HCT116 (cell line): Measurements from ENCODE around the gene LACTBL1. TPM values are rescaled to one million over a fixed set of nuclear protein-coding genes. Genes with fewer than 3 reads are reported as not detected.
A peak's percentile ranks its signal among the peaks of the same experiment; 100 is the strongest.

ENCODE experiments used
- ATAC-seq: fragments of 200-7000 bp; cut with Tn5 transposase; 2 replicates; pipeline ENCODE4 v1.9.1; 2020; ENCODE audit warnings: mild to moderate bottlenecking, moderate library complexity
- BruUV-seq: library from RNA; stranded (reverse); fragments of 400-500 nt; replicated peaks from 2 replicates; lab custom pipeline; 2021; lab: Mats Ljungman, UMichigan
- CTCF ChIA-PET: fragments of 300-600 bp; sonication (Branson Sonifier 250); formaldehyde crosslinking; loops from one replicate; lab custom pipeline; 2021; ENCODE audit warnings: antibody characterized with exemption; lab: Charles Lee
- POLR2A ChIA-PET: fragments of 300-600, 350-600 bp; sonication (Branson Sonifier 250); formaldehyde crosslinking; loops from one replicate; lab custom pipeline; 2021; ENCODE audit warnings: antibody characterized with exemption; lab: Charles Lee
- RAD21 ChIA-PET, 2 experiments: fragments of 300-600 bp; sonication (Branson Sonifier 250); formaldehyde crosslinking; loops; one replicate each; lab custom pipeline; 2023; ENCODE audit warnings: low total read pairs in 2 of 2; ENCODE audit not compliant: uncharacterized antibody in 2 of 2, unreplicated experiment in 2 of 2, low non-redundant PET in 1 of 2; lab: Charles Lee
- DNase-seq: peaks from one replicate; pipeline ENCODE4 v3.0.0-alpha.2; 2010; ENCODE audit warnings: low read depth, low spot score
- H2AFZ ChIP-seq: fragments of 200-600 bp; shearing (Covaris generic), sonication (generic); 2 replicates; pipeline ENCODE4 v1.6.1; 2017; ENCODE audit warnings: low read depth, mixed run types, mixed read lengths, antibody characterized with exemption, low read length; ENCODE audit not compliant: poor library complexity, severe bottlenecking
- H3K27ac ChIP-seq: 2 replicates; pipeline ENCODE4 v1.5.1; 2012; ENCODE audit warnings: low read depth, low read length
- H3K27me3 ChIP-seq: fragments of 200-600 bp; sonication (generic); 2 replicates; pipeline ENCODE4 v1.6.1; 2016; ENCODE audit warnings: mixed run types, low read length, mixed read lengths; ENCODE audit not compliant: insufficient read depth
- H3K36me3 ChIP-seq, 2 experiments: fragments of 200-500 bp in 1 of 2; fragments of 200-600 bp in 1 of 2; sonication (Bioruptor generic) in 1 of 2; sonication (generic) in 1 of 2; 2 replicates each; pipeline versions ENCODE4 v1.5.1 to v1.6.1; 2014 to 2016; ENCODE audit warnings: low read length in 2 of 2, inconsistent platforms in 1 of 2, mixed read lengths in 1 of 2, mixed run types in 1 of 2; ENCODE audit not compliant: insufficient read depth in 2 of 2, control insufficient read depth in 1 of 2
- H3K4me1 ChIP-seq, 2 experiments: fragments of 200-600 bp in 1 of 2; sonication (generic) in 1 of 2; 2 replicates each; pipeline versions ENCODE4 v1.5.1 to v1.6.1; 2012 to 2017; ENCODE audit warnings: low read length in 2 of 2, inconsistent platforms in 1 of 2, mild to moderate bottlenecking in 1 of 2, mixed read lengths in 1 of 2, mixed run types in 1 of 2, moderate library complexity in 1 of 2; ENCODE audit not compliant: insufficient read depth in 2 of 2, control insufficient read depth in 1 of 2
- H3K4me2 ChIP-seq: fragments of 200-600 bp; sonication (generic); 2 replicates; pipeline ENCODE4 v1.6.1; 2017; ENCODE audit warnings: mixed run types, low read length, mixed read lengths
- H3K4me3 ChIP-seq, 2 experiments: fragments of 200-600 bp in 1 of 2; sonication (generic) in 1 of 2; replicated peaks in 1 of 2; 2 replicates each; pipeline ENCODE4 v1.5.1; 2011 to 2016; ENCODE audit warnings: low read length in 2 of 2, control low read depth in 1 of 2, low read depth in 1 of 2, mild to moderate bottlenecking in 1 of 2, mixed read lengths in 1 of 2, mixed run types in 1 of 2
- H3K79me2 ChIP-seq: fragments of 200-600 bp; sonication (generic); 2 replicates; pipeline ENCODE4 v1.6.1; 2017; ENCODE audit warnings: mild to moderate bottlenecking, mixed run types, low read length, moderate library complexity, mixed read lengths; ENCODE audit not compliant: insufficient read depth
- H3K9ac ChIP-seq: fragments of 200-600 bp; sonication (generic); 2 replicates; pipeline ENCODE4 v1.6.1; 2016; ENCODE audit warnings: low read length, mixed read lengths
- H3K9me2 ChIP-seq: fragments of 200-600 bp; sonication (generic), shearing (Covaris generic); 2 replicates; pipeline ENCODE4 v1.6.1; 2017; ENCODE audit warnings: mixed run types, mild to moderate bottlenecking, moderate library complexity; ENCODE audit not compliant: insufficient read depth
- H3K9me3 ChIP-seq, 2 experiments: fragments of 200-500 bp in 1 of 2; fragments of 200-600 bp in 1 of 2; sonication (Bioruptor generic) in 1 of 2; sonication (generic) in 1 of 2; 2 replicates each; pipeline ENCODE4 v1.6.1; 2014 to 2017; ENCODE audit warnings: low read length in 2 of 2, mixed read lengths in 2 of 2, inconsistent platforms in 1 of 2, low read depth in 1 of 2, mild to moderate bottlenecking in 1 of 2, mixed run types in 1 of 2, moderate library complexity in 1 of 2; ENCODE audit not compliant: control insufficient read depth in 1 of 2, insufficient read depth in 1 of 2
- H4K20me1 ChIP-seq: fragments of 200-600 bp; sonication (generic), shearing (Covaris generic); 2 replicates; pipeline ENCODE4 v1.6.1; 2017; ENCODE audit warnings: mixed run types, mild to moderate bottlenecking, moderate library complexity; ENCODE audit not compliant: insufficient read depth
- ATF3 ChIP-seq: IDR thresholded peaks from 2 replicates; pipeline ENCODE4 v1.6.1; 2012
- ELF1 ChIP-seq: IDR thresholded peaks from 2 replicates; pipeline ENCODE4 v1.6.1; 2012; ENCODE audit warnings: low read depth, borderline replicate concordance
- EZH2 ChIP-seq: fragments of 200-600 bp; sonication (generic); IDR thresholded peaks from 2 replicates; pipeline ENCODE4 v1.6.1; 2017; ENCODE audit warnings: antibody characterized with exemption, mixed run types
- FOSL1 ChIP-seq: IDR thresholded peaks from 2 replicates; pipeline ENCODE4 v1.6.1; 2012; ENCODE audit warnings: low read depth
- JUND ChIP-seq: IDR thresholded peaks from 2 replicates; pipeline ENCODE4 v1.6.1; 2012
- POLR2AphosphoS5 ChIP-seq: IDR thresholded peaks from 2 replicates; pipeline ENCODE4 v1.6.1; 2011; ENCODE audit warnings: mild to moderate bottlenecking, low read depth, low read length, moderate library complexity
- ZFX ChIP-seq: fragments of 450-650 bp; IDR thresholded peaks from 2 replicates; pipeline ENCODE4 v1.6.1; 2017
- intact Hi-C: fragments of 100-400 bp; cut with micrococcal nuclease; formaldehyde crosslinking; loops from 2 replicates; pipeline ENCODE4 v1.10.0; 2022
- total RNA-seq: library from RNA; stranded (reverse); gene quantifications from one replicate; pipeline ENCODE4 v1.2.1, GENCODE V29; 2021; ENCODE audit not compliant: unreplicated experiment
- TF ChIP-seq, protein P1 (sequence below): IDR thresholded peaks from 2 replicates; pipeline ENCODE4 v1.6.1; 2012; ENCODE audit warnings: low read depth

Gene LACTBL1
- total RNA-seq, 1 experiment from 2014 or later: not detected

- CTCF ChIA-PET: interaction anchor here (1.0 to 3.3 kb wide), 5 partner anchors 9 to 661 kb away, joined by 3 to 47 read pairs (median 4); no protein-coding TSS in a partner anchor
- no TSS peak for BruUV-seq
- peak overlapping the region; percentile 52 for H3K4me2 ChIP-seq
Measured at GRCh38 chr1:22976127-22976460, 3.4 kb upstream of the LACTBL1 start.

More at GRCh38 chr1:22976127-22976460, 3.4 kb upstream of the LACTBL1 start:
- ATAC-seq (no peak), DNase-seq (no peak)
- Histone ChIP-seq H3K9me3 (no peaks in the 10 kb centered on the region), H3K27me3 (no peaks in the 10 kb centered on the region), H3K9ac (peak overlapping the region; percentile 10; the same call in 1 of the 2 replicates), H4K20me1 (no peaks in the 10 kb centered on the region), H3K79me2 (no peaks in the 10 kb centered on the region), H3K4me1 (peaks cover 4 to 22% of the 10 kb centered on the region in 2 experiments; a peak in 2 of 4 replicates), H3K4me3 (0 out of 4 replicates have a peak overlapping the region, but pooled peaks of 1 of the 2 experiments have one; percentile 2), H3K36me3 (no peaks in the 10 kb centered on the region), H3K9me2 (no peaks in the 10 kb centered on the region), H3K27ac (no peak overlapping the region), H2AFZ (peak overlapping the region; percentile 69)
- intact Hi-C loops: loop anchor here (1.0 to 10.0 kb wide), 7 partner anchors 122 to 565 kb away; no protein-coding TSS in a partner anchor
- RAD21 ChIA-PET: interaction anchor here (1.0 kb wide), 2 partner anchors 234 to 563 kb away, joined by 3 read pairs; no protein-coding TSS in a partner anchor
- TF ChIP-seq ELF1: no peak
- no peak for TF ChIP-seq JUND
- TF ChIP-seq FOSL1: no peak
- no peak for TF ChIP-seq EZH2
- TF ChIP-seq, protein P1, sequence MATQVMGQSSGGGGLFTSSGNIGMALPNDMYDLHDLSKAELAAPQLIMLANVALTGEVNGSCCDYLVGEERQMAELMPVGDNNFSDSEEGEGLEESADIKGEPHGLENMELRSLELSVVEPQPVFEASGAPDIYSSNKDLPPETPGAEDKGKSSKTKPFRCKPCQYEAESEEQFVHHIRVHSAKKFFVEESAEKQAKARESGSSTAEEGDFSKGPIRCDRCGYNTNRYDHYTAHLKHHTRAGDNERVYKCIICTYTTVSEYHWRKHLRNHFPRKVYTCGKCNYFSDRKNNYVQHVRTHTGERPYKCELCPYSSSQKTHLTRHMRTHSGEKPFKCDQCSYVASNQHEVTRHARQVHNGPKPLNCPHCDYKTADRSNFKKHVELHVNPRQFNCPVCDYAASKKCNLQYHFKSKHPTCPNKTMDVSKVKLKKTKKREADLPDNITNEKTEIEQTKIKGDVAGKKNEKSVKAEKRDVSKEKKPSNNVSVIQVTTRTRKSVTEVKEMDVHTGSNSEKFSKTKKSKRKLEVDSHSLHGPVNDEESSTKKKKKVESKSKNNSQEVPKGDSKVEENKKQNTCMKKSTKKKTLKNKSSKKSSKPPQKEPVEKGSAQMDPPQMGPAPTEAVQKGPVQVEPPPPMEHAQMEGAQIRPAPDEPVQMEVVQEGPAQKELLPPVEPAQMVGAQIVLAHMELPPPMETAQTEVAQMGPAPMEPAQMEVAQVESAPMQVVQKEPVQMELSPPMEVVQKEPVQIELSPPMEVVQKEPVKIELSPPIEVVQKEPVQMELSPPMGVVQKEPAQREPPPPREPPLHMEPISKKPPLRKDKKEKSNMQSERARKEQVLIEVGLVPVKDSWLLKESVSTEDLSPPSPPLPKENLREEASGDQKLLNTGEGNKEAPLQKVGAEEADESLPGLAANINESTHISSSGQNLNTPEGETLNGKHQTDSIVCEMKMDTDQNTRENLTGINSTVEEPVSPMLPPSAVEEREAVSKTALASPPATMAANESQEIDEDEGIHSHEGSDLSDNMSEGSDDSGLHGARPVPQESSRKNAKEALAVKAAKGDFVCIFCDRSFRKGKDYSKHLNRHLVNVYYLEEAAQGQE: no peak
- no peak for TF ChIP-seq ZFX
- TF ChIP-seq ATF3: no peak
- TF ChIP-seq POLR2AphosphoS5: no peak
- POLR2A ChIA-PET: interaction anchor here (1.6 kb wide), 1 partner anchor 208 kb away, joined by 4 read pairs; no protein-coding TSS in a partner anchor
